Uterus (tissue), 4 donors: Measurements from ENCODE around the gene TMEM253. TPM values are rescaled to one million over a fixed set of nuclear protein-coding genes. Genes with fewer than 3 reads are reported as not detected.
A peak's percentile ranks its signal among the peaks of the same experiment; 100 is the strongest.

Source experiments
- DNase-seq, 2 donors: peaks; one replicate each; pipeline ENCODE4 v3.0.0-alpha.2; 2019 to 2020
- H3K27ac ChIP-seq, 2 donors: fragments of 200-600 bp; sonication (generic); 1 replicate in 1 of 2; 2 replicates in 1 of 2; pipeline ENCODE4 v1.5.1; 2016 to 2018
- H3K27me3 ChIP-seq, 2 donors: fragments of 200-600 bp; sonication (generic); one replicate each; pipeline ENCODE4 v1.5.1; 2018 to 2019; ENCODE audit warnings: control low read depth in 1 of 2
- H3K36me3 ChIP-seq, 2 donors: fragments of 200-600 bp; sonication (generic); one replicate each; pipeline ENCODE4 v1.5.1; 2019; ENCODE audit warnings: control low read depth in 1 of 2
- H3K4me1 ChIP-seq, 2 donors: fragments of 200-600 bp; sonication (generic); one replicate each; pipeline ENCODE4 v1.5.1; 2018 to 2019; ENCODE audit warnings: control low read depth in 1 of 2
- H3K4me3 ChIP-seq, 2 donors: fragments of 200-600 bp; sonication (generic); 1 replicate in 1 of 2; 2 replicates in 1 of 2; pipeline ENCODE4 v1.5.1; 2018 to 2019; ENCODE audit warnings: mild to moderate bottlenecking in 1 of 2
- H3K9me3 ChIP-seq, 2 donors: fragments of 200-600 bp; sonication (generic); one replicate each; pipeline ENCODE4 v1.5.1; 2019; ENCODE audit warnings: control low read depth in 1 of 2
- CTCF ChIP-seq, 4 experiments: fragments of 200-600 bp in 2 of 4; fragments of 450-650 bp in 2 of 4; sonication (generic) in 2 of 4; IDR thresholded peaks; one replicate each; pipeline ENCODE4 v1.5.1; 2016 to 2019; ENCODE audit warnings: antibody characterized with exemption in 4 of 4, mild to moderate bottlenecking in 2 of 4, moderate library complexity in 1 of 4
- POLR2A ChIP-seq, 2 donors: fragments of 450-650 bp; IDR thresholded peaks; one replicate each; pipeline ENCODE4 v1.6.1; 2016; ENCODE audit warnings: antibody characterized with exemption in 2 of 2, mild to moderate bottlenecking in 1 of 2, moderate library complexity in 1 of 2
- intact Hi-C: fragments of 100-400 bp; cut with DNase I; formaldehyde crosslinking; loops from one replicate; pipeline ENCODE4 v1.15.1; 2023; ENCODE audit warnings: low total_unique reads
- total RNA-seq, 4 donors: library from RNA; depleted of rRNA in 3 of 4; stranded (reverse); fragments of >200 nt in 3 of 4; gene quantifications; one replicate each; pipeline versions ENCODE4 v1.1.0 to v1.2.4, GENCODE V29; 2014 to 2023
- donor health status: DM: yes; HTN: yes; CAD: no.

TMEM253 gene
- total RNA-seq, 4 donors from 2014 or later, result 0.85 TPM; not detected in 3

DNA sequence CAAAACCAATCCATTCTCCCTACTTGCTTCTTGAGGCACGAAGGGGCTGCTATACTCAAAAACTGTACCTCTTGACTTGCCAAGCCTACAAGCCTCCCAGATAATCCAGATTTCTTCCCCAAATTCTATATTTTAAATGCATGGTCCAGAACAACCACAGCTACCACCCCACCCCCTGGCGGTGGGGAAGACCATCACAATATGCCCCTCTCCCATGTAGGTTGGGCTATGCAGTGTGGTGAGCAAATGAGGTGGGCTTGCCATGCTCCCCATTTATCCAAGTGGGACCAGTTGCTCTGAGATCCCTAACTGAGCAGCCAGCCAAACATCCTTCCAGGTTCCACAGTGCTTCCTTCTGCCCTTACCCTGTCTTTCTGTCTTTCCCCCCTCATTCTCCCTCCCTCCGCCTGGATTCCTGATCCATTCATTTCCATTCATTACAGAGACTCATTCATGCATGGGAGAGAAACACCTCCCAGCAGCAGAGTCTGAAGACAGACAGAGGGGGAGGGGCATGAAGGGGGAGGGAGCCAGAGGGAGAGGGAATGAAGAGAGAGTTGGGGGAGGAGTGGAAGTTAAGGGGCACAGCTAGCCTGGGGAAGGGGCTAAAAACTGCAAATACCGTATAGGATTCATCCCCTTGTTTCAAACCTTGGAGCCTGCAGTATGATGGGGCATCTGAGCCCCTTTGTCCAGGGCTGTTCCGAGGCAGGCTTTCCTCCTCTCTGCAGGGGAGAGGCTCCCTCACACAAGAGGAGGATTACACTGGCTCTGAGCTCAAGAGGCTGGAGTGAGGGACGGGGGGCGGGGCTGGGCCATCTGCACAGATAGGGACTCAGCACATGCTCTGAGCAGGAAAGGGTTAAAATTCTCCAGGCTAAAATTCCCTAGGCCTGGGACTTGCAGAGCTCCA is 6.8 kb upstream of the TMEM253 start:
- TF ChIP-seq CTCF (IDR thresholded peaks at IDR 0.05) (no peak), POLR2A (IDR thresholded peaks at IDR 0.05) (no peak)
- Histone ChIP-seq H3K27ac (no peak overlapping the region), H3K27me3 (no peaks in the 10 kb centered on the region), H3K4me3 (no peak overlapping the region), H3K9me3 (no peaks in the 10 kb centered on the region), H3K36me3 (no peaks in the 10 kb centered on the region), H3K4me1 (peaks cover 0 to 8% of the 10 kb centered on the region in 2 donors)
- intact Hi-C loops, result no loop called here
- peak in 1 of 2 donors; percentile 18 for DNase-seq

- H3K4me3 ChIP-seq, result no peak overlapping the region
- no peaks in the 10 kb centered on the region for H3K36me3 ChIP-seq
- H3K27ac ChIP-seq, result peak overlapping the region; percentile 97
- H3K4me1 ChIP-seq, result peaks cover 6 to 8% of the 10 kb centered on the region in 2 donors
- H3K9me3 ChIP-seq, result no peaks in the 10 kb centered on the region
- TF ChIP-seq CTCF (IDR thresholded peaks at IDR 0.05), result no peak
- TF ChIP-seq POLR2A (IDR thresholded peaks at IDR 0.05), result no peak
- intact Hi-C loops, result no loop called here
- no peak for DNase-seq
- H3K27me3 ChIP-seq, result no peaks in the 10 kb centered on the region
These were observed 5.2 kb upstream of the TMEM253 start for GRCh38 chr14:21095430-21096205.

DNA sequence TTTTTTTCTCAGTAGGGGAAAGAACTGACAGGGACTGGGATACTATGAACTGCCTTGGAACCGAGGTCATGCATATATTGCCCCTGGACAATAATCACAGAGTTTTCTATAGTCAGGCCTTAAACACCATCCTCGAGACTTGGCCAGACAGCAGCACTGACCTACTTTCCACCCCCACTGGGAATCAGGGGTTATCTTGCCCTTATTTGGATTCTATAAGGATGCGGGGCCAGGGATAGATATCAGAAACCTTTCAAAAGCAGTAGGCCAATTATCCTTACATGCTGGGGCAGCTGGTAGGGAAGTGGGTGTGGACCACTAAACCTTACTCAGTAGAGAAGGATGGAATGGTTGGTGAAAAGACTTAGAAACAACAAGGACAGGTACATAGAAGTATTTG is 4.4 kb upstream of the TMEM253 start:
- H3K27me3 ChIP-seq, result no peaks in the 10 kb centered on the region
- TF ChIP-seq POLR2A (IDR thresholded peaks at IDR 0.05) (no peak), CTCF (IDR thresholded peaks at IDR 0.05) (no peak)
- H3K36me3 ChIP-seq, result no peaks in the 10 kb centered on the region
- no peaks in the 10 kb centered on the region for H3K9me3 ChIP-seq
- no peak overlapping the region for H3K4me3 ChIP-seq
- no peak for DNase-seq
- peaks cover 6 to 8% of the 10 kb centered on the region in 2 donors for H3K4me1 ChIP-seq
- intact Hi-C loops, result no loop called here
- peak overlapping the region; percentile 97 for H3K27ac ChIP-seq

- Histone ChIP-seq H3K4me1 (peaks cover 6 to 8% of the 10 kb centered on the region in 2 donors), H3K27ac (peak overlapping the region; percentile 97), H3K27me3 (no peaks in the 10 kb centered on the region), H3K36me3 (no peaks in the 10 kb centered on the region), H3K4me3 (peak overlapping the region; percentile 39 to 54), H3K9me3 (no peaks in the 10 kb centered on the region)
- TF ChIP-seq POLR2A (IDR thresholded peaks at IDR 0.05) (no peak), CTCF (IDR thresholded peaks at IDR 0.05) (no peak)
- DNase-seq, result no peak
- intact Hi-C loops, result no loop called here
These were observed 3.8 kb upstream of the TMEM253 start for GRCh38 chr14:21096978-21097635.
